Breast epithelium (tissue), 4 donors: ENCODE results near the gene HTR2A. TPM values are rescaled to one million over a fixed set of nuclear protein-coding genes. Genes with fewer than 3 reads are reported as not detected.

Experiments
- DNase-seq, 2 donors: peaks; one replicate each; pipeline ENCODE4 v3.0.0-alpha.2; 2019; ENCODE audit warnings: low spot score in 2 of 2
- H3K27ac ChIP-seq, 2 donors: fragments of 200-600 bp; sonication (generic) in 1 of 2; one replicate each; pipeline ENCODE4 v1.5.1; 2016 to 2019; ENCODE audit warnings: mild to moderate bottlenecking in 1 of 2
- H3K27me3 ChIP-seq, 2 donors: fragments of 200-600 bp; sonication (generic) in 1 of 2; one replicate each; pipeline versions ENCODE4 v1.5.1 to v1.6.0; 2017 to 2019; ENCODE audit warnings: control low read depth in 1 of 2, mild to moderate bottlenecking in 1 of 2
- H3K36me3 ChIP-seq: fragments of 200-600 bp; one replicate; pipeline ENCODE4 v1.5.1; 2019
- H3K4me1 ChIP-seq, 2 donors: fragments of 200-600 bp; sonication (generic); one replicate each; pipeline ENCODE4 v1.5.1; 2016 to 2019; ENCODE audit warnings: control low read depth in 1 of 2
- H3K4me3 ChIP-seq, 3 donors: fragments of 200-600 bp; sonication (generic); 1 replicate in 2 of 3; 2 replicates in 1 of 3; pipeline ENCODE4 v1.5.1; 2016 to 2019; ENCODE audit warnings: mild to moderate bottlenecking in 3 of 3, moderate library complexity in 2 of 3
- H3K9me3 ChIP-seq, 2 donors: fragments of 200-600 bp; sonication (generic) in 1 of 2; one replicate each; pipeline ENCODE4 v1.5.1; 2016 to 2019; ENCODE audit warnings: control low read depth in 1 of 2
- CTCF ChIP-seq, 3 donors: fragments of 450-650 bp; IDR thresholded peaks; one replicate each; pipeline ENCODE4 v1.5.1; 2016 to 2017; ENCODE audit warnings: antibody characterized with exemption in 3 of 3, mild to moderate bottlenecking in 3 of 3, moderate library complexity in 3 of 3
- POLR2A ChIP-seq: fragments of 450-650 bp; IDR thresholded peaks from one replicate; pipeline ENCODE4 v1.6.1; 2016; ENCODE audit warnings: antibody characterized with exemption, mild to moderate bottlenecking, moderate library complexity
- POLR2AphosphoS5 ChIP-seq, 3 donors: sonication (generic); formaldehyde crosslinking; IDR thresholded peaks; one replicate each; pipeline ENCODE4 v1.6.1; 2017; ENCODE audit warnings: antibody characterized with exemption in 3 of 3
- intact Hi-C: fragments of 100-400 bp; cut with DNase I; formaldehyde crosslinking; loops from one replicate; pipeline ENCODE4 v1.15.1; 2023; ENCODE audit warnings: low total_unique reads
- total RNA-seq, 3 donors: library from RNA; depleted of rRNA; stranded (reverse); fragments of >200 nt; gene quantifications; one replicate each; pipeline ENCODE4 v1.1.0, GENCODE V29; 2016

HTR2A gene
- total RNA-seq, 3 donors from 2014 or later = 0.32 to 1.2 (median 0.33) TPM

GRCh38 chr13:46782066-46782465, 114.8 kb downstream of the HTR2A start:
- no peaks in the 10 kb centered on the region for H3K27me3 ChIP-seq
- DNase-seq = no peak
- H3K36me3 ChIP-seq = no peaks in the 10 kb centered on the region
- intact Hi-C loops = no loop called here
- H3K27ac ChIP-seq = no peak overlapping the region
- H3K4me3 ChIP-seq = no peak overlapping the region
- TF ChIP-seq POLR2A = no peak
- no peak for TF ChIP-seq POLR2AphosphoS5 (IDR thresholded peaks at IDR 0.05)
- TF ChIP-seq CTCF (IDR thresholded peaks at IDR 0.05) = no peak
- H3K4me1 ChIP-seq = no peaks in the 10 kb centered on the region
- H3K9me3 ChIP-seq = no peaks in the 10 kb centered on the region

Other genes starting within 250 kb of the HTR2A start
- 100 to 1,000 TPM; 110 to 151 (median 118) TPM for gene ESD, start 99.9 kb downstream of the HTR2A start, total RNA-seq